Measurements from ENCODE around the gene SPOCK3.
"Not testable (repeated sequence)": the region's sequence is repeated elsewhere in the genome, so short reads cannot be mapped to it uniquely, and the experiment has no call there.

SPOCK3 gene

GRCh38 chr4:166965562-166965961 is 268.7 kb downstream of the SPOCK3 start:
- DNase-seq (ENCODE audit: low read depth in 2 of 2), result no peak

DNA sequence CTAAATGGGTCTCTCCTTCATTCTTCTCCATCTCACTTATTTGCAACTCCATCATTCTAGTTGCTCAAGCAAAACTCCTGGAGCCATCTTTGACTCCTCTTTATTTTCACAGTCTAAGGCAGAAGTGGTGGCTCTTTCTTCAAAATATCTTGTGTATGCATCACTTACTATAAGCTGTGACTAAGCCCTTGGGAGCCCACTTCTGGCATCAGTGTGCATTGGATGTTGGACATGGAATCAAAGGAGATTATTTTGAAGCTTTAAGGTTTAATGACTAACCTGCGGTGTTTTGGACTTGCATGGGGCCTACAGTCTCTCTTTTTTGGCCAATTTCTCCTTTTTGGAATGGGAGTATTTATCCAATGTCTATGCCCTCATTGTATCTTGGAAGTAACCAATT is 276.8 kb downstream of the SPOCK3 start:
- no peak for DNase-seq (ENCODE audit: low read depth in 2 of 2)

DNA sequence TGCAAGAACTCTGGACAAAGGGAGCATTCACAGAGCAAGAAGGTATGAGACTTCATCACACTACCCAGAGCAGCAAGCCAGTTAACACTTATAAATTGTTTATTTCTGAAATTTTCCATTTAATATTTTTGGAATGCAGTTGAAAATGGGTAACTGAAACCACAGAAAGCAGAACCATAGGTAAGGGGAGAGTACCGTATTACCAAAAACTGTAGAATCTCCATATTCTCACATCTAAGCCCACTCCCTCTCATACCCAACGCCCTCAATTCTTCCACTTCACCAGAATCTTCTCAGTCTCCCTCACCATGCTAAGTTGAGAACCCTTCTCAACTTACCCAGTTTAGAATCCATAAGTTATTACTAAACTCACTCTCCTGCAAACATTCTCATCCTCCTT is 277.8 kb downstream of the SPOCK3 start:
- no peak for DNase-seq (ENCODE audit: low read depth in 2 of 2)

DNA sequence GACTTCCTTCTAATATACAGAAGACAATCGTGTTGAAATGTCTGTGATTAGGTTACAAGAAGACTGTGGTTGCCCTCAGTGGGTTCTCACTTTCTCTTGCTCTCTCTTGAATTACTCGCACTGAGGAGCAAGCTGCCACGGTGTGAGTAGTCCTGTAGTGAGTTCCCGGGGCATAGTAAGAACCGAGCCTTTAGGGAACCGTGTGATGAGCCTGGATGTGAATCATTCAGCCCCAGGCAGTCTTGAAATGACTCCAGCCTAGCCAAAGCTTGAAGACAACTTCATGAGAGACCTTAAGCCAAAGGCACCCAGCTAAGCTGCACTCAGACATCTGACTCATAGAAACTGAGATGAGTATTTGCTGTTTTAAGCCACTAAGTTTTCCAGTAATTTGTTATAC is 292.7 kb downstream of the SPOCK3 start:
- no peak for DNase-seq (ENCODE audit: low read depth in 2 of 2)

DNA sequence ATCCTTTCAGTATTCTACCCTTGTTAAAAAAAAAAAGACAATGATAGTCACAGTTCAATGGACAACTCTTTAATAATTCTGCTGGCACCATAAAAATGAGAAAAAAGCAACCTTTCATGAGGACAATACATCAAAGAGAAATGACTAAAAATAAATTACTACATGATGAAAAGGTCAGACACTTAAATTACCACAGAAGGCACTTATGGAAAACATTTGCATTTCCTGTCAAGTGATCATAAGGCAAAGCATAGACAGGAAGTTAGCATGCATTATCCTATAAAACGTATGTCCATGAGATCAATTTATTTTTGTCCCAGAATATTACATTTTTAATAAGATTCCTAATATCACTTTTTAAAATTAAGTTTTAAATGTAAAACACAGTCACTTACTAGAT is 303.8 kb downstream of the SPOCK3 start:
- DNase-seq (ENCODE audit: low read depth in 2 of 2), result no peak

DNA sequence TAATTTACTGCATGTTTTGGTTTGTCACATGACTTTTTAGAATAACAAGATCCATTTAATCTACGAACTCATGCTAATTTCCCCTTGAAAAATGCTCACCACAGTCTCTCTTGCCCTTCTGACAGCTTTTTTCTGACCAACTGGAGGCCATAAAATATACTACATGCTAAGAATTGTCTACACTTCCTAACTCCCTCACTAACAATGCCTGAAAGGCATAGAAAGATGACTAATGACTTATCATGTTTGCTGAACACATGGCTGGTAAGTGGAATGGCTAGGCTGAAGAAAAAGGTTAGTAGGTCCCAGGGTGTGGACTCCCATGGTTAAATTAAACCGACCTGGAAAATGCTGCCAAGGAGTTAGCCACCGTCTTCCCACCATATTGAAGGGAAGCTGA is 309.9 kb downstream of the SPOCK3 start:
- DNase-seq (ENCODE audit: low read depth in 2 of 2), result no peak

DNA sequence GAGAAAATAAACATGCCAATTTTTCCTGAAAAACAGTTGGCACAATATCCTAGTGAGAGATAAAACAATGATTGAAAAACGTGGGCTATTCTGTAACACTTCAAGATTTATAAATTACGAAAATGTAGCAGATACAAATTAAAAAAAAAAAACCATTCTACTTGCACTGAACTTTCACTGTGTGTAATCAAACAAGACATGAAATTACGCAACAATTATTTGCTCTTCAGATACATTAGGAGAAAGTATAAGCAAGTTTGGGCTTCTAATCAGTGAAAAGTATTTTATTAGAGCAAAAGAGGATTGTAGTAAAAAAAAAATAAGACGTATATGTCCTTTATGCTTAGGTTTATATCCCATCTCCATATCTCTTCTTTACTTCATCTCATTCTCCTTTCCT is 320.4 kb downstream of the SPOCK3 start:
- no peak for DNase-seq (ENCODE audit: low read depth in 2 of 2)

DNA sequence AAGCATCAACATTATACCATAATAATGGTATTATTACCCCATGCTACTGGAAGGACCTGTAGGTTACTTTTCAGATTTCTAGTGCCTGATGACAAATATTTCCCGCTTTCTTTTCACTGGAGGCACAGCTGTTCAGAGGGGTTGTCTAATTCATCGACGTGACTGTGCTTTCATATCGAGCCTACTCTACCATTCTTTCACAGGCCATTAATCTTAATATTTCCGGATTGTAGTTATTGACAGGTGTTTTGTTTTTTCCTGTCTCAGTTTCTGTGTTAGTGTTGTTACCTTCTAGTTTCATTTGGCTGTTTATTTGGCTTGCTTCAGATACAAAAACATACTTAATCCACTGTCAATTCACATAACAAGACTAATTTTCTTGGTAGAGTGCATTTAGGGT is 330.9 kb downstream of the SPOCK3 start:
- no peak for DNase-seq (ENCODE audit: low read depth in 2 of 2)

GRCh38 chr4:166902941-166903340 is 331.4 kb downstream of the SPOCK3 start:
- DNase-seq (ENCODE audit: low read depth in 2 of 2), result no peak

- no peak for DNase-seq (ENCODE audit: low read depth in 2 of 2)
These were observed 338.0 kb downstream of the SPOCK3 start for GRCh38 chr4:166896254-166896653.

DNA sequence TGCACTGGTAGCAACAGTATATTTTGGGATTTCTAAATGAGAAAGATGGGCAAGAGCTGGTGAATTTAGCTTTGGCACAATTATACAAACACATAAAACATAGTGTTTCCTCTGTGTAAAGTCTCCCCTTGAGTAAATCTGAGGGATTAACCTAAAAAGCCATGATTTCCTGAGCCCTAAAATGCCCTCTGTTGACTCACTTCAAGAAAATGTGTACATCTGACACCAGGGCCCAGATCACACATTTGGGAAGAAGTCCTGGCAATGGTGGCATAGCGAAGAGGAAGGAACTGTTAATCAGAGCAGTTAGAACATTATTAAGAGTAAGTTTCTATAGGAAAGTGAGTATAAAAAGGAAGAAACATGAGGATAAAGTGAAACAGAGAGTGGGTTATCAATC is 338.5 kb downstream of the SPOCK3 start:
- no peak for DNase-seq (ENCODE audit: low read depth in 2 of 2)

DNA sequence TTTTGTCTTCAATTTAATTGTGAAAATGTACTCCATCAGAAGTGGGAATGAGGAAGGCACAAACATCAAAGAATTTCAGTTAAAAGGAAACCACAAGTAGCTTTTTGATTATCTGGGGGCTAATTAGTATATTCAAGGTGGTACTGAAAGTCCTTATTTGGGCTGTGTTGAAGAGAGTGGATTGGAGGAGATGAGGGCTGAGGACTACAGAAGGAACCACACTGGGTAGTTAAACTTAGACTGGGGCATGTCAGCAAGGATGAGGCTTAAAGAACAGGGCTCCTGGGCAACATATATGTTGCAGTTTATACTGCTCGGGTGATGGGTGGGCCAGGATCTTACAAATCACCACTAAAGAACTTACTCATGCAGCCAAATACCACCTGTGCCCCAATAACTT is 346.8 kb downstream of the SPOCK3 start:
- DNase-seq (ENCODE audit: low read depth in 2 of 2), result no peak

GRCh38 chr4:166886718-166887117 is 347.6 kb downstream of the SPOCK3 start:
- DNase-seq (ENCODE audit: low read depth in 2 of 2), result no peak

GRCh38 chr4:166882221-166882620 is 352.1 kb downstream of the SPOCK3 start:
- DNase-seq (ENCODE audit: low read depth in 2 of 2), result no peak

- no peak for DNase-seq (ENCODE audit: low read depth in 2 of 2)
These were observed 358.5 kb downstream of the SPOCK3 start for GRCh38 chr4:166875821-166876220.

DNA sequence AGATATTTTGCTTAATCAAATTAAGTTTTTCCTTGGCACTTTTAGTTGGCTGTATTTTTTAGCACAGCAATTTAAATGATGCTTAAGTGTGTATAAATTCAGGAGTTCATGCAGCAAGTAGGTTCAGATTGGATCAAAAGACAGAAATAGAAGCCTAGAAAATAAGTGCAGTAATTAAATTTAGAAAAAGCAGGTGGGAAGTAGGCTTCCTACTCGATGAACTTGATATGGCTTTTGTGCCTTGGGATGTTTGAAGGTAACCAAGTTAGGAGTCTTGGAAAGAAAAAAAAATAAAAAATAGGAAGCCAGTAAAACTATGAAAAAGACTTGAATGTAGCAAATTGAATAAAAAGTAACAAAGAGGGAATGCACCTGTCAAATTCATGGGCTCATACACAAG is 372.3 kb downstream of the SPOCK3 start:
- no peak for DNase-seq (ENCODE audit: low read depth in 2 of 2)

DNA sequence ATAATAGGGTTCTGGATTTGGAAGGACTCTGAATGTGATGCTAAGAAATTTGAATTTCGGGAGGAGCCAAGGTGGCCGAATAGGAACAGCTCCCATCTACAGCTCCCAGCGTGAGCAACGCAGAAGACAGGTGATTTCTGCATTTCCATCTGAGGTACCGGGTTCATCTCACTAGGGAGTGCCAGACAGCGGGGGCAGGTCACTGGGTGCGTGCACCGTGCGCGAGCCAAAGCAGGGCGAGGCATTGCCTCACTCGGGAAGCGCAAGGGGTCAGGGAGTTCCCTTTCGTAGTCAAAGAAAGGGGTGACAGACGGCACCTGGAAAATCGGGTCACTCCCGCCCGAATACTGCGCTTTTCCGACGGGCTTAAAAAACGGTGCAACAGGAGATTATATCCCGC is 383.9 kb downstream of the SPOCK3 start:
- DNase-seq (ENCODE audit: low read depth in 2 of 2), result not testable (repeated sequence)

DNA sequence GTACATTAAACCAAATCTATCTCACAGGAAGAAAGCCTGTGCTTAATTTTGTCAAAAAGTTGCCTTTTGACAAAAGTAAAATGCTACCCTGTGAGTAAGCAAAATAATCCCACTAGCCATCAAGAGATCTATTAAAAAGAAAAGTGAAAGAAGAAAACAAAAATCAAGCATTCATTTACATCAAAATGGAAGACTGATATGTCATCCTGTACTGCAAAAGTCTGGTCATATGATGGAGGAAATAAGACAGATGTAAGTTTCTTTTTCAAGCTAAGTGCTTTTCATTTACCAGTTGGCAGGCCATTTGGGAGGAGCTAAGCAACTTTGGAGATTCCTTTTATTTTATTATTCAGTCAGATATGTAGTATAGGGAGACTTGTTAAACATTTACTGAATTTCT is 387.4 kb downstream of the SPOCK3 start:
- no peak for DNase-seq (ENCODE audit: low read depth in 2 of 2)

DNA sequence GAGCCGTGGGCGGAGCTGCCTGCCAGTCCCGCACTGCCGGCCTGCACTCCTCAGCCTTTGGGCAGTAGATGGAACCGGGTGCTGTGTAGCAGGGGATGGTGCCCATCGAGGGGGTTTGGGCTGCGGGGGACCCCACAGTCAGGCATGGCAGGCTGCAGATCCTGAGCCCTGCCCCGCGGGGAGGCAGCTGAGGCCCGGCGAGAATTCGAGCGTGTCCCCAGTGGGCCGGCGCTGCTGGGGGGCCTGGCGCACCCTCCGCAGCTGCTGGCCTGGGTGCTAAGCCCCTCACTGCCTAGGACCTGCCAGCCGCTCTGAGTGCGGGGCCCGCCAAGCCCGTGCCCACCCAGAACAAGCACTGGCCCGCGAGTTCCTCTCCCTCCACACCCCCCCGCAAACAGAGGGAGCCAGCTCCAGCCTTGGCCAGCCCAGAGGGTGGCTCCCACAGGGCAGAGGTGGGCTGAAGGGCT is 391.5 kb downstream of the SPOCK3 start:
- DNase-seq (ENCODE audit: low read depth in 2 of 2), result no peak

GRCh38 chr4:166839615-166840251 is 394.6 kb downstream of the SPOCK3 start:
- DNase-seq (ENCODE audit: low read depth in 2 of 2), result no peak

DNA sequence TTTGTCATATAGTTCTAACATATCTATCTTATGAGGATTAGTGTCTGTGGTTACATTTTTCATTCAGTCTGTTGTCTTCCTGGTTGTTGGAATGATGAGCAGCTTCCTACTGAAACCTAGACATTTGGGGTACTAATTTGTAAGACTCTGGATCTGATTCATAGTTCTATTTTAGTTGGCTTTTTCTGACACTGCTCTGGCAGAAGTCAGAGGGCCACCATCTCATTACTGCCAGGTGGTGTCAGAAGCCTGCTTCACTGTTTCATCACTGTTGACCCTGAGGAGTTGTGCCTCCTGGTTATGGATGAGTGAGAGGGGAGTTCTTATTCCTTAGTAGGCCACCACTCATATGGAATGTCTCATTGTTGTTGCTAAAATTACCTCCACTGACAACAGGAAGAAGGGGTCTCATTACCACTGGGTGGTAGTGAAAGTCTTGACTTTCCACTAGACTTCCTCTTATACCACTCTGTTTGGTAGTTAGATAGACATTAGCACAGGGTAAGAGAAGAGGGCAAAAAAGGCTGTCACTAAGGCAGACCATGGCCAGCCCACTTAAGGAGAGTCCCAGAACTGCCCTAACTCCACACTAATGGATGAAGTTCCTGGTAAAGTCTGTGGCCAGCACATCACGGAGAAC is 395.2 kb downstream of the SPOCK3 start:
- DNase-seq (ENCODE audit: low read depth in 2 of 2), result no peak

- no peak for DNase-seq (ENCODE audit: low read depth in 2 of 2)
These were observed 397.4 kb downstream of the SPOCK3 start for GRCh38 chr4:166836865-166837264.

GRCh38 chr4:166827629-166828028 is 406.7 kb downstream of the SPOCK3 start:
- DNase-seq (ENCODE audit: low read depth in 2 of 2), result no peak

GRCh38 chr4:166827167-166827566 is 407.1 kb downstream of the SPOCK3 start:
- DNase-seq (ENCODE audit: low read depth in 2 of 2), result no peak
